LNCAP (cell line): ENCODE data around the gene MRPL27.

Experiments
- CTCF ChIP-seq: fragments of 450-650 bp; IDR thresholded peaks from 2 replicates; pipeline ENCODE4 v1.5.1; 2017; ENCODE audit warnings: mild to moderate bottlenecking

The MRPL27 gene

GRCh38 chr17:50349243-50349600 is 23.8 kb downstream of the MRPL27 start:
- no peak for TF ChIP-seq CTCF

GRCh38 chr17:50348522-50349242 is 24.3 kb downstream of the MRPL27 start:
- no peak for TF ChIP-seq CTCF

GRCh38 chr17:50347894-50348291 is 25.1 kb downstream of the MRPL27 start:
- no peak for TF ChIP-seq CTCF

GRCh38 chr17:50347117-50347893 is 25.7 kb downstream of the MRPL27 start:
- no peak for TF ChIP-seq CTCF

- no peak for TF ChIP-seq CTCF
Observed at GRCh38 chr17:50346313-50347116, 26.5 kb downstream of the MRPL27 start.

- no peak for TF ChIP-seq CTCF
Observed at GRCh38 chr17:50345432-50346312, 27.3 kb downstream of the MRPL27 start, which contains the start of gene XYLT2. XYLT2 (plus strand) TSS chr17:50346126; CDS start chr17:50346141, 15 bp downstream.
